Activated T-cell treated with anti-CD3 and anti-CD28 coated beads for 24 hours (primary cell): ENCODE data around the gene RNF150.
"Not testable (repeated sequence)": the region's sequence is repeated elsewhere in the genome, so short reads cannot be mapped to it uniquely, and the experiment has no call there.

Experiments
- DNase-seq: peaks from one replicate; pipeline ENCODE4 v3.0.0-alpha.2; 2020; ENCODE audit warnings: low read depth

The RNF150 gene

DNA sequence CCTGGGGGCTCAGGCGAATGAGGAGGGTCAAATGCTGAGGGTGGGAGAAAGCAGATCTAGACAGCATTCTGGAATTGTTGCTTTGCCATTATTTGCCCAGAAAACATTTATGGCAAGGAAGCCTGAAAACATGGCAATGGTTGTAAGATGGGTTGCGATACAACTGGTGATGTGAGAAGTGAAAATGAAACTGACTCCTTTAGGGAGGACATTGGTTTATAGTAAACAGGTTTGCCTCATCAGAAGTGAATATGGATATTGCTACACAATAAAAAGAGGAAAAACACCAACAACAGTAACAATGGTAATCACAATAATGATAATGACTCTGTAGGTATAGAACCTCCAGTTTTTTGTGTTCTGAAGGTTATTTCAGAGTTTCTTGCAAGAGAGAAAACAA, 270.1 kb downstream of the RNF150 start:
- no peak for DNase-seq

GRCh38 chr4:140862177-140862442, 271.2 kb downstream of the RNF150 start:
- no peak for DNase-seq

GRCh38 chr4:140861359-140862176, 271.7 kb downstream of the RNF150 start:
- DNase-seq: peak; percentile 33

GRCh38 chr4:140858897-140859296, 274.4 kb downstream of the RNF150 start:
- DNase-seq: no peak

- no peak for DNase-seq
Measured at GRCh38 chr4:140857111-140857510, 276.2 kb downstream of the RNF150 start.

GRCh38 chr4:140856621-140857062, 276.6 kb downstream of the RNF150 start:
- DNase-seq: no peak

DNA sequence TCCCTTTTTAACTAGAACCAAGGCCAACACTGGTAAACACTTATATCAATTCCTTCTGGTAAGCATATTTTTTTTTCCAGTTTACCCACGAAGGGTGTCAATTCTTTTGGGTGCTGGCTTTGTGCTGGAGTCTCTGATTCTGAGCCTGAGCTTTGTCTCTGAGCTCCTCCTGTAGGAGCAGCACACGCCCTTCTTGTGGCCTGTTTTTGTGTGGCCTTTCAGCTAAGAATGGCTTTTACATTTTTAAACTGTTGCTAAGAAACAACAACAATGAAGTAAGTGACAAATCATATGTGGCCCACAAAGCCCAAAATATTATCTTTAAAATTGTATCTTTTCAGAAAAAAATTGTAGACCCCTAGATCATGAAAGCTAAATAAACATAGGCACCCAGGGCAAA, 279.1 kb downstream of the RNF150 start:
- DNase-seq: no peak

DNA sequence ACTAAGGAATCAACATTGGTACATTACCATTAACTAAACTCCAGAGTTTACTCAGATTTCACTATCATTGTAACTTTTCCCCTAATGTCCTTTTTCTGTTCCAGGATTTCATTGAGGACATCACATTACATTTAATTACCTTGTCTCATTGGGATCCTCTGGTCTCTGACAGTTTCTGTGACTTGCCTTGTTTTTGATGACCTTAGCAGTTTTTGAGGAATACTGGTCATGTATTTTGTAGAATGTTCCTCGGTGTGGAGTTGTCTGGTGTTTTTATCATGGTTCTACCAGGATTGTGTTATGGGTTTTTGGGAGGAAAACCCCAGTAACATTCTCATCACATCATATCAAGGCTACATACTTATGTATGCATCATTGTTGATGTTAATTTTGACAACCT, 281.5 kb downstream of the RNF150 start:
- DNase-seq: no peak

- DNase-seq: no peak
Measured at GRCh38 chr4:140851032-140851636, 282.1 kb downstream of the RNF150 start.

GRCh38 chr4:140849526-140849925, 283.7 kb downstream of the RNF150 start:
- no peak for DNase-seq

DNA sequence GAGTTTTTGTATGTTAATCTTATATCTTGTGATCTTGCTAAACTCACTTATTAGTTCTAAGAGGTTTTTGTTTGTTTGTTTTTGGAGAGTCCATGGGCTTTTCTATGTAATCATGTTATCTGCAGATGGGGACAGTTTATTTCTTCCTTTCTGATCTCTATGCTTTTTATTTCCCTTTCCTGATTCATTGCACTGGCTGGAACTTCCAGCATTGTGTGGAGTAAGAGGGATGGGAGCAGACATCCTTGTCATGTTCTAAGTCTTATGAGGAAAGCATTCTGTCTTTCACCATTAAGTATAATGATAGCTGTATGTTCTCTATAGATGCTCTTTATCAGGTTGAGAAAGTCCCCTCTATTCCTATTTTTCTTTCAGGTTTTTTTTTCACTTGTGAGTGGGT, 286.5 kb downstream of the RNF150 start:
- no peak for DNase-seq

- DNase-seq: no peak
Measured at GRCh38 chr4:140844061-140844460, 289.2 kb downstream of the RNF150 start.

DNA sequence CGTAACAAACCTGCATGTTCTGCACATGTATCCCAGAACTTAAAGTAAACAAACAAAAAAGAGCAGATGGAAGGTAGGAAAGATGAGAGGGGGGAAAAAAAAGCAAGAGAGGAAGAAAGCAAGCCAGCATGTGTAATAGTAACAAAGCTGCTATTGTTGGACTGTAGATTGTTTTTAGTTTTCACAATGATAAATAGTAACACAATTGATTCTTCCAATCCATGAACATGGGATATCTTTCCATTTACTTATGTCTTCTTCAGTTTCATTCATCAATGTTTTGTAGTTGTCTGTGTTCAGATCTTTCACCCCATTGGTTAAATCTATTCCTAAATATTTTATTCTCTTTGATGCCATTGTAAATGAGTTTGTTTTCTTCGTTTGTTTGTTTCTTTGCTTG, 292.1 kb downstream of the RNF150 start:
- no peak for DNase-seq

DNA sequence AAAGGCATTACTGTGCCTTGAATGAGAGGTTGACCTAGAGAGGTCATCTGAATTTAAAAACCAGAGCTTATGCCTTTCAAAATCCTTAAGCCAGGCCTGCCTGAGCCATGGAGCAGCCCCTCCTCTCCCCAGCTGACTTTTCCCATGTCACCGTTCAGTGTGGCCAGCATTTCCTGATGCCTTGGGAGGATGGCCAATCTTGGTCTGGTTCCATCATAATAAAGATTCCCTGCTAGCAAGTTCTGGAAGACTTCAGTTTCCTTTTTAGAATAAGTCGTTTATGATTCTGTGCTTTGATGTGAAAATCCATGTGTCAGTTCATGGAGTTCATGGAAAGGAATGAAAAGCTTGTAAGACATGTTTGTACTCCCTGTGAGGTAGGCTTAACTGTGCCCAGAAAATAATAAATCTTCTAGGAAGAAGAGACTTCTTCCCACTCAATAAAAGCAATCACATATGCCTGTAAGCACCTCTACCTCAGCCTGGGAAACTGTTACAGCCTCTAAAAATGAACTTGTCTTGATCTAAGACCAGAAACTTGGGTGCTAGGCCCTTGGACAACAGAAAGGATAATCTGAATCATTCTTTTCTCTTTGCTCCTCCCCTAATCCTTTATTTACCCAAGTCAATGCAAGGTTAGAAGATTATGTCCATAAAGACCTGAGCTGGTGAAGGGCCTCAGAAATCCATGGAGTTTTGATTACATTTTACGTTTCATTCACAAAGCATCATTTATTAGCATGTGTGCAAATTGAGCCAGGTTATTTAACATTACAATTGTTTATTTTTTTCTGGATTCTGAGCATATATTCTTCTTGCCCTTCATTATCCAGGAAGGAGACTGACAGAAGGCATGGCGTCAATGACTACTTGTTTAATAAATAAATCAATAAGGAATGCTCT, 293.1 kb downstream of the RNF150 start:
- DNase-seq: no peak

GRCh38 chr4:140839406-140839805, 293.9 kb downstream of the RNF150 start:
- DNase-seq: no peak

DNA sequence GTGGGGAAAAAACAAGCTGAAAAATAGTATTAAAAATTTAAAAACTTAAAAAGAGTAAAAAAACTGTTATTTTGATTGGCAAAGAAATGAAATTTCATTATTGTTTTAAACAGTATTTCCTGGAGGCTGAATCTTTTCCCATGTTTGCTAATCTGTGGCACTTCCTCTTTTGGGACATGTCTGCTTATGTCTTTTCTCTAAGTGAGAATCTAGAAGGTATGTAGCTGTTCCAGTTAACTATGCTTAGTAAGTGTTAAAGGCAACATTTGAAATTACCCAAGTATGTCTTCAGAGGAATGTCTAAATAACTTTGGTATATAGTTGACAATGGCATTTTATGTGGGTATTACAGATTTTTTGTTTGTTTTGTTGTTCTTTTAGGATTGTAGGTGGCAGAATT, 295.5 kb downstream of the RNF150 start:
- DNase-seq: no peak

- DNase-seq: no peak
Measured at GRCh38 chr4:140834839-140835495, 298.3 kb downstream of the RNF150 start.

GRCh38 chr4:140833280-140833679, 300.0 kb downstream of the RNF150 start:
- no peak for DNase-seq

DNA sequence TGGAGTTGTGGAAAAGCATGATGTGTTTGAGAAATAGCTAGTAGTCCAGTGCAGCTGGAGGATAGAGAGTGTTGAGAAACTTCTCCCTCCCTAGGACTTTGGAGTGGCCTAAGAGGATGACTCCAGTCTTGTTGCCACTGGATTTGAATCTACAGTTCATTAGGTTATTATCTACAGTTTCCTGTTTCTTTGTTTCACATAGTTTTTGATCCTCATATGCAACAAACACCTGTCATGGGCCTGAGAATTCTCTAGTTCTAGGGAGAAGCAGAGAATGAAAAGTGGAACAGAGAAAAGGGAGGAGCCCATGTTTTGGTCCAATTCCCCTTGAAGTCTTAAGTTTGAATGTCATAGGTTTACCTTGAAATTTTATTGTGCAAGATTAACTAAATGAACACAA, 303.4 kb downstream of the RNF150 start:
- DNase-seq: no peak

GRCh38 chr4:140826701-140827027, 306.6 kb downstream of the RNF150 start:
- no peak for DNase-seq

DNA sequence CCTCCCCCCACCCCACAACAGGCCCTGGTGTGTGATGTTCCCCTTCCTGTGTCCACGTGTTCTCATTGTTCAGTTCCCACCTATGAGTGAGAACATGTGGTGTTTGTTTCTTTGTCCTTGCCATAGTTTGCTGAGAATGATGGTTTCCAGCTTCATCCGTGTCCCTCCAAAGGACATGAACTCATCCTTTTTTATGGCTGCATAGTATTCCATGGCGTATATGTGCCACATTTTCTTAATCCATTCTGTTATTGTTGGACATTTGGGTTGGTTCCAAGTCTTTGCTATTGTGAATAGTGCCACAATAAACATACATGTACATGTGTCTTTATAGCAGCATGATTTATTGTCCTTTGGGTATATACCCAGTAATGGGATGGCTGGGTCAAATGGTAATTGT, 312.7 kb downstream of the RNF150 start:
- DNase-seq: not testable (repeated sequence)

GRCh38 chr4:140819610-140820009, 313.7 kb downstream of the RNF150 start:
- DNase-seq: no peak

DNA sequence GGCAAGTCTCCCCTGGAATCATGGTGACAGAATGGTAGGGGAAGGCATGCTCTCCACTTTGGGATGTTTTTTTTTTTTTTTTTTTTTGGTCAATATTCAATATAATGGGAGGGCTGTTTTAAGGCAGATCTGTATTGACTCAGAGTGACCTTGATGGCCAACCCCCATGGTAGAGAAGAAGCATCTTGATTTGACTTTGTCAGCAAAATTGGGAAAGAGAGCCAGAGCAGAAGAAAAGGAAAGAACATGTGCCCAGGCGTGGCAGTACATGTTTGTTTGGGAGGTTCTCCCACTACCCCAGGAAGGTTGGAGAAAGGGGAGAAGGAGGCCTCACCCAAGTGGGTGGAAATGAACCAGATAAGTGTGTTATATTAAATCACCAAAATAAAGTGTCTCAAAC, 314.8 kb downstream of the RNF150 start:
- DNase-seq: no peak
